HepG2 (cell line): ENCODE results near the gene IL6R. TPM values are rescaled to one million over a fixed set of nuclear protein-coding genes. Genes with fewer than 3 reads are reported as not detected.
A peak's percentile ranks its signal among the peaks of the same experiment; 100 is the strongest.

Source experiments
- ATAC-seq: fragments of 200-7000 bp; cut with Tn5 transposase; 3 replicates; pipeline ENCODE4 v1.9.1; 2020; ENCODE audit warnings: mild to moderate bottlenecking, moderate library complexity
- BruUV-seq: library from RNA; stranded (reverse); fragments of 400-500 nt; replicated peaks from 2 replicates; lab custom pipeline; 2021; lab: Mats Ljungman, UMichigan
- CTCF ChIA-PET: fragments of 300-600 bp; formaldehyde crosslinking; extraction: SDS; loops from one replicate; lab custom pipeline; 2021; ENCODE audit warnings: low total read pairs, inconsistent platforms, low intra/inter-chr PET ratio; lab: Yijun Ruan, JAX
- POLR2A ChIA-PET: fragments of 350-600 bp; sonication (Branson Sonifier 250); formaldehyde crosslinking; loops from one replicate; lab custom pipeline; 2020; ENCODE audit warnings: antibody characterized with exemption, inconsistent platforms; lab: Yijun Ruan, JAX
- DNase-seq: peaks from one replicate; pipeline ENCODE4 v3.0.0-alpha.2; 2015; ENCODE audit warnings: low spot score
- FAIRE-seq: peaks from 3 replicates; lab custom pipeline; 2011; peaks lifted over from hg19 to GRCh38; lab: Jason Lieb, UNC
- H2AFZ ChIP-seq: one replicate; pipeline ENCODE4 v1.6.1; 2011; ENCODE audit warnings: low read length, inconsistent platforms
- H3K27ac ChIP-seq: fragments of 300-600 bp; 3 replicates; pipeline ENCODE4 v1.8.0; 2011; ENCODE audit warnings: mixed run types, mild to moderate bottlenecking, mixed read lengths, low read length, inconsistent platforms; ENCODE audit not compliant: insufficient read depth; ENCODE audit errors: extremely low read length
- H3K27me3 ChIP-seq, 2 experiments: fragments of 200-600 bp in 1 of 2; 2 replicates in 1 of 2; 3 replicates in 1 of 2; pipeline versions ENCODE4 v1.6.0 to v1.8.0; 2011; ENCODE audit warnings: low read length in 2 of 2, mild to moderate bottlenecking in 2 of 2, moderate library complexity in 2 of 2, inconsistent platforms in 1 of 2; ENCODE audit not compliant: insufficient read depth in 2 of 2, control insufficient read depth in 1 of 2
- H3K36me3 ChIP-seq, 2 experiments: fragments of 200-600 bp in 1 of 2; replicated peaks in 1 of 2; 2 replicates in 1 of 2; 3 replicates in 1 of 2; pipeline versions ENCODE4 v1.5.1 to v1.8.0; 2011; ENCODE audit warnings: low read length in 2 of 2, inconsistent platforms in 1 of 2; ENCODE audit not compliant: insufficient read depth in 2 of 2, control insufficient read depth in 1 of 2
- H3K4me1 ChIP-seq: 2 replicates; pipeline ENCODE4 v1.5.1; 2012; ENCODE audit warnings: low read length, inconsistent platforms; ENCODE audit not compliant: insufficient read depth
- H3K4me2 ChIP-seq: 2 replicates; pipeline ENCODE4 v1.6.0; 2011; ENCODE audit warnings: low read depth, low read length, inconsistent platforms
- H3K4me3 ChIP-seq, 3 experiments: fragments of 200-600 bp in 1 of 3; sonication (generic), shearing (Covaris generic) in 1 of 3; replicated peaks in 1 of 3; 2 replicates each; pipeline ENCODE4 v1.5.1; 2011 to 2016; ENCODE audit warnings: low read length in 3 of 3, inconsistent platforms in 2 of 3, low read depth in 2 of 3, mild to moderate bottlenecking in 2 of 3, control low read depth in 1 of 3, mixed read lengths in 1 of 3; ENCODE audit not compliant: insufficient read depth in 1 of 3
- H3K79me2 ChIP-seq: one replicate; pipeline ENCODE4 v1.6.1; 2011; ENCODE audit warnings: low read length, inconsistent platforms; ENCODE audit not compliant: insufficient read depth
- H3K9ac ChIP-seq: 2 replicates; pipeline ENCODE4 v1.6.0; 2011; ENCODE audit warnings: mild to moderate bottlenecking, low read depth, low read length, inconsistent platforms; ENCODE audit not compliant: insufficient read depth
- H3K9me3 ChIP-seq: 2 replicates; pipeline ENCODE4 v1.5.1; 2012; ENCODE audit warnings: mild to moderate bottlenecking, low read length
- H4K20me1 ChIP-seq: 2 replicates; pipeline ENCODE4 v1.6.0; 2011; ENCODE audit warnings: inconsistent platforms, mild to moderate bottlenecking, low read length, moderate library complexity; ENCODE audit not compliant: insufficient read depth
- ARID4A ChIP-seq: sonication (generic); formaldehyde crosslinking; IDR thresholded peaks from 2 replicates; pipeline ENCODE4 v1.5.0; 2020; ENCODE audit warnings: mild to moderate bottlenecking, missing genetic modification reagents, borderline replicate concordance
- BCL6 ChIP-seq: IDR thresholded peaks from 2 replicates; pipeline ENCODE4 v1.6.1; 2016; ENCODE audit warnings: missing genetic modification reagents, missing compliant biosample characterization
- CEBPB ChIP-seq: IDR thresholded peaks from 2 replicates; pipeline ENCODE4 v1.6.1; 2011; ENCODE audit warnings: low read depth, low read length, improper control_type of control experiment, borderline replicate concordance
- CHD2 ChIP-seq: IDR thresholded peaks from 2 replicates; pipeline ENCODE4 v1.6.1; 2011; ENCODE audit warnings: low read depth, low read length, improper control_type of control experiment
- FOSL1 ChIP-seq: sonication (generic); formaldehyde crosslinking; IDR thresholded peaks from 2 replicates; pipeline ENCODE4 v1.9.0; 2021; ENCODE audit warnings: missing genetic modification reagents, borderline replicate concordance
- GPBP1L1 ChIP-seq: sonication (generic); formaldehyde crosslinking; IDR thresholded peaks from 2 replicates; pipeline ENCODE4 v1.5.0; 2020; ENCODE audit warnings: mild to moderate bottlenecking, missing genetic modification reagents
- KLF13 ChIP-seq: sonication (generic); formaldehyde crosslinking; IDR thresholded peaks from 2 replicates; pipeline ENCODE4 v1.4.0; 2020; ENCODE audit warnings: mild to moderate bottlenecking, missing genetic modification reagents
- KLF9 ChIP-seq: IDR thresholded peaks from 2 replicates; pipeline ENCODE4 v1.6.1; 2016; ENCODE audit warnings: low read depth
- MBNL3 ChIP-seq: fragments of 250-450 bp; sonication (Bioruptor Pico); conservative IDR thresholded peaks from 2 replicates; pipeline ENCODE4 v1.8.0; 2022; ENCODE audit warnings: mild to moderate bottlenecking, inconsistent platforms
- RARG ChIP-seq: sonication (generic); formaldehyde crosslinking; IDR thresholded peaks from 2 replicates; pipeline ENCODE4 v1.4.0; 2020; ENCODE audit warnings: low read depth, mild to moderate bottlenecking, missing genetic modification reagents
- RCOR2 ChIP-seq: IDR thresholded peaks from 2 replicates; pipeline ENCODE4 v1.6.1; 2016; ENCODE audit warnings: missing biosample characterization, missing genetic modification reagents
- ZNF501 ChIP-seq: sonication (generic); formaldehyde crosslinking; IDR thresholded peaks from 2 replicates; pipeline ENCODE4 v1.5.1; 2020; ENCODE audit warnings: mild to moderate bottlenecking, moderate library complexity, missing genetic modification reagents
- ZNF503 ChIP-seq: sonication (generic); formaldehyde crosslinking; IDR thresholded peaks from 2 replicates; pipeline ENCODE4 v1.4.0; 2020; ENCODE audit warnings: missing genetic modification reagents
- WGBS: methylation state at CpG from one replicate; pipeline ENCODE4 v1.1.6; 2017; ENCODE audit warnings: low lambda C conversion rate; 5-methylcytosine and 5-hydroxymethylcytosine counted together
- in situ Hi-C: cut with HindIII; loops from 2 replicates; pipeline ENCODE4 v1.10.0; 2017; ENCODE audit warnings: low pct_unique_long_range_greater_than_20kb; ENCODE audit not compliant: extremely low pct_ligation_motif_present
- intact Hi-C: fragments of 100-400 bp; cut with micrococcal nuclease; formaldehyde crosslinking; loops from one replicate; pipeline ENCODE4 v1.10.0; 2022; ENCODE audit not compliant: unreplicated experiment
- polyA plus RNA-seq, 8 experiments: library from polyadenylated mRNA; depleted of rRNA in 3 of 8; stranded (reverse) in 7 of 8; unstranded in 1 of 8; fragments of >200 nt; fragmentation: Illumina TruSeq in 4 of 8; extraction: Trizol in 4 of 8; gene quantifications; 2 replicates each; pipeline versions ENCODE4 v1.2.1 to v1.2.3, GENCODE V29; 2011 to 2016; ENCODE audit warnings: low read depth in 4 of 8, missing spikeins in 1 of 8, mixed read lengths in 1 of 8; ENCODE audit not compliant: insufficient read depth in 1 of 8
- total RNA-seq, 5 experiments: library from RNA; depleted of rRNA; stranded (reverse); fragments of >200 nt; fragmentation: Illumina TruSeq; extraction: Trizol; gene quantifications; 2 replicates each; pipeline ENCODE4 v1.2.3, GENCODE V29; 2016; ENCODE audit warnings: low read depth in 1 of 5

IL6R gene
- total and polyA plus RNA-seq, 2 of the 13 experiments (the other 11 are each of a cell fraction or from before 2014, with no cell fraction given), result 5.0 to 24.5 TPM

GRCh38 chr1:154398141-154398540 is 7.0 kb upstream of the IL6R start:
- no peak for FAIRE-seq
- Histone ChIP-seq H2AFZ (no peak overlapping the region), H3K27ac (no peak overlapping the region), H3K36me3 (no peaks in the 10 kb centered on the region), H3K4me2 (no peak overlapping the region), H3K9me3 (no peaks in the 10 kb centered on the region), H3K9ac (no peak overlapping the region), H3K4me3 (no peak overlapping the region), H3K4me1 (peaks cover 25% of the 10 kb centered on the region), H3K79me2 (no peaks in the 10 kb centered on the region), H3K27me3 (no peaks in the 10 kb centered on the region; a peak in 1 of 5 replicates), H4K20me1 (no peaks in the 10 kb centered on the region)
- no TSS peak for BruUV-seq
- ChIA-PET CTCF (no interaction called here), POLR2A (interaction anchor here (1.5 kb wide), 1 partner anchor 12 kb away, joined by 9 read pairs; no protein-coding TSS in a partner anchor)
- ATAC-seq, result no peak; the same call in 2 of the 3 replicates
- 18% methylated on average over 4 of the region's 4 CpGs for WGBS
- in situ Hi-C loops, result no loop called here
- DNase-seq, result no peak
- intact Hi-C loops, result no loop called here
- 0 out of 2 replicates have a peak, but pooled peaks have one; percentile 14 for TF ChIP-seq CEBPB
- TF ChIP-seq MBNL3 (CRISPR knock-in tag), result no peak
- no peak for TF ChIP-seq FOSL1 (CRISPR knock-in tag)
- TF ChIP-seq BCL6 (CRISPR knock-in tag), result peak; percentile 55; the same call in 1 of the 2 replicates
- TF ChIP-seq KLF9 (CRISPR knock-in tag), result no peak
- TF ChIP-seq GPBP1L1 (CRISPR knock-in tag), result no peak
- TF ChIP-seq RCOR2 (CRISPR knock-in tag), result no peak
- TF ChIP-seq CHD2, result no peak
- no peak for TF ChIP-seq RARG (CRISPR knock-in tag)
- no peak for TF ChIP-seq ZNF503
- no peak for TF ChIP-seq ZNF501
- no peak for TF ChIP-seq KLF13 (CRISPR knock-in tag)
- TF ChIP-seq ARID4A (CRISPR knock-in tag), result no peak
